NCI-H2196 treated with DMSO at 0.1 percent for 48 hours (cell line): Measurements from ENCODE around the gene TBL1Y.
"Not testable (repeated sequence)": the region's sequence is repeated elsewhere in the genome, so short reads cannot be mapped to it uniquely, and the experiment has no call there.

Experiments used
- DNase-seq: peaks from one replicate; lab custom pipeline; 2025; ENCODE audit not compliant: unreplicated experiment; lab: John Stamatoyannopoulos, UW

TBL1Y gene

GRCh38 chrY:6910372-6911252, at the start of gene TBL1Y:
TBL1Y (plus strand) TSS chrY:6910697; CDS start chrY:7025085, 114,388 bp downstream.
- DNase-seq: no peak

GRCh38 chrY:6894496-6894895, 16.0 kb upstream of the TBL1Y start:
- DNase-seq: no peak

GRCh38 chrY:6895236-6895635, 15.3 kb upstream of the TBL1Y start:
- no peak for DNase-seq

GRCh38 chrY:6902116-6902515, 8.4 kb upstream of the TBL1Y start:
- DNase-seq: not testable (repeated sequence)

GRCh38 chrY:6907591-6907990, 2.9 kb upstream of the TBL1Y start:
- DNase-seq: no peak

- not testable (repeated sequence) for DNase-seq
These were observed 2.5 kb upstream of the TBL1Y start for GRCh38 chrY:6908021-6908420.

- no peak for DNase-seq
These were observed 1.4 kb upstream of the TBL1Y start for GRCh38 chrY:6909118-6909521.

GRCh38 chrY:6909856-6910255, 641 bp upstream of the TBL1Y start:
- no peak for DNase-seq

GRCh38 chrY:6911253-6911881, 870 bp downstream of the TBL1Y start, which contains the start of gene AMELY:
AMELY (minus strand) TSS chrY:6911752; CDS start chrY:6872608, 39,144 bp downstream.
- no peak for DNase-seq

GRCh38 chrY:6913362-6913761, 2.9 kb downstream of the TBL1Y start:
- no peak for DNase-seq

- DNase-seq: no peak
These were observed 10.6 kb downstream of the TBL1Y start for GRCh38 chrY:6921061-6921460.

- no peak for DNase-seq
These were observed 17.8 kb downstream of the TBL1Y start for GRCh38 chrY:6928265-6928664.

- no peak for DNase-seq
These were observed 18.7 kb downstream of the TBL1Y start for GRCh38 chrY:6929237-6929636.

- DNase-seq: no peak
These were observed 21.4 kb downstream of the TBL1Y start for GRCh38 chrY:6931779-6932396.

GRCh38 chrY:6935497-6935896, 25.0 kb downstream of the TBL1Y start:
- no peak for DNase-seq

GRCh38 chrY:6947695-6948094, 37.2 kb downstream of the TBL1Y start:
- no peak for DNase-seq

GRCh38 chrY:6948378-6948777, 37.9 kb downstream of the TBL1Y start:
- no peak for DNase-seq

GRCh38 chrY:6949947-6950346, 39.5 kb downstream of the TBL1Y start:
- no peak for DNase-seq

GRCh38 chrY:6964732-6965131, 54.2 kb downstream of the TBL1Y start:
- DNase-seq: no peak

- no peak for DNase-seq
These were observed 56.0 kb downstream of the TBL1Y start for GRCh38 chrY:6966521-6966920.

- DNase-seq: no peak
These were observed 57.2 kb downstream of the TBL1Y start for GRCh38 chrY:6967736-6968135.

GRCh38 chrY:6968191-6968590, 57.7 kb downstream of the TBL1Y start:
- DNase-seq: no peak
